ENCODE data around the gene MPZL2.
"Not testable (repeated sequence)": the region's sequence is repeated elsewhere in the genome, so short reads cannot be mapped to it uniquely, and the experiment has no call there.

MPZL2 gene

DNA sequence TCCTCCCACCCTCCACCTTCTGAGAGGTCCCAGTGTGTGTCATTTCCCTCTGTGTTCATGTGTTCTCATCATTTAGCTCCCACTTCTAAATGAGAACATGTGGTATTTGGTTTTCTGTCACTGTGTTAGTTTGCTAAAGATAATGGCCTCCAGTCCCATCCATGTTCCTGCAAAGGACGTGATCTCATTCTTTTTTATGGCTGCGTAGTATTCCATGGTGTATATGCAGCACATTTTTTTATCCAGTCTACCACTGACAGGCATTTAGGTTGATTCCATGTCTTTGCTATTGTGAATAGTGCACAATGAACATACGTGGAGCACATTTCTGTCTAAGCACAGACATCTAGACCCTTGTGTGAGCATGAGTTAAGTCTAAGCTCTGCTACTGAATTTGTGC, 46.2 kb upstream of the MPZL2 start:
- H3K36me3 Mint-ChIP-seq (ENCODE audit: low read depth), result no peaks in the 10 kb centered on the region
- no peak overlapping the region for H3K4me3 Mint-ChIP-seq
- H3K4me1 Mint-ChIP-seq, result peaks cover 8% of the 10 kb centered on the region
- H3K9me3 Mint-ChIP-seq, result no peaks in the 10 kb centered on the region
- H3K27ac Mint-ChIP-seq, result no peak overlapping the region
- TF ChIP-seq, protein P1, sequence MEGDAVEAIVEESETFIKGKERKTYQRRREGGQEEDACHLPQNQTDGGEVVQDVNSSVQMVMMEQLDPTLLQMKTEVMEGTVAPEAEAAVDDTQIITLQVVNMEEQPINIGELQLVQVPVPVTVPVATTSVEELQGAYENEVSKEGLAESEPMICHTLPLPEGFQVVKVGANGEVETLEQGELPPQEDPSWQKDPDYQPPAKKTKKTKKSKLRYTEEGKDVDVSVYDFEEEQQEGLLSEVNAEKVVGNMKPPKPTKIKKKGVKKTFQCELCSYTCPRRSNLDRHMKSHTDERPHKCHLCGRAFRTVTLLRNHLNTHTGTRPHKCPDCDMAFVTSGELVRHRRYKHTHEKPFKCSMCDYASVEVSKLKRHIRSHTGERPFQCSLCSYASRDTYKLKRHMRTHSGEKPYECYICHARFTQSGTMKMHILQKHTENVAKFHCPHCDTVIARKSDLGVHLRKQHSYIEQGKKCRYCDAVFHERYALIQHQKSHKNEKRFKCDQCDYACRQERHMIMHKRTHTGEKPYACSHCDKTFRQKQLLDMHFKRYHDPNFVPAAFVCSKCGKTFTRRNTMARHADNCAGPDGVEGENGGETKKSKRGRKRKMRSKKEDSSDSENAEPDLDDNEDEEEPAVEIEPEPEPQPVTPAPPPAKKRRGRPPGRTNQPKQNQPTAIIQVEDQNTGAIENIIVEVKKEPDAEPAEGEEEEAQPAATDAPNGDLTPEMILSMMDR (IDR thresholded peaks at IDR 0.05; ENCODE audit: unreplicated experiment in 3 of 3), result no peak
- H3K27me3 Mint-ChIP-seq (ENCODE audit: low read depth), result peaks cover 20% of the 10 kb centered on the region

DNA sequence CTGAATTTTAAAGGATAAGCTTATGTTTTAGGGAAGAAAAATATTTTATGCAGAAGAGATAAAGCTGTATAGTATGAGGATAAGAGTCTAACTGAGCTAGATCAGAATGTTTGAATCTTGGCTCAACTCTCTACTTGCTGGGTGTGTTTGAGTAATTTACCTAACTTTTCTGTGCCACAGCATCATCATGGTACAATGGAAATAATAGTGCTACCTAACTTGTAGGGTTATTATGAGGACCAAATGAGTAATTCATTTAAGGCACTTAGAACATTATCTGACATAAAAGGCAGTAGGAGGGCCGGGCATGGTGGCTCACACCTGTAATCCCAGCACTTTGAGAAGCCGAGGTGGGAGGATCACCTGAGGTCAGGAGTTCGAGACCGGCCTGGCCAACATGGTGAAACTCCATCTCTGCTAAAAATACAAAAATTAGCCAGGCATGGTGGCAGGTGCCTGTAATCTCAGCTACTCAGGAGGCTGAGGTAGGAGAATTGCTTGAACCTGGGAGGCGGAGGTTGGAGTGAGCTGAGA, 45.0 kb upstream of the MPZL2 start:
- not testable (repeated sequence) for H3K9me3 Mint-ChIP-seq; H3K4me3 Mint-ChIP-seq; H3K27ac Mint-ChIP-seq; H3K4me1 Mint-ChIP-seq; H3K36me3 Mint-ChIP-seq (ENCODE audit: low read depth)
- peaks cover 25% of the 10 kb centered on the region for H3K27me3 Mint-ChIP-seq (ENCODE audit: low read depth)

DNA sequence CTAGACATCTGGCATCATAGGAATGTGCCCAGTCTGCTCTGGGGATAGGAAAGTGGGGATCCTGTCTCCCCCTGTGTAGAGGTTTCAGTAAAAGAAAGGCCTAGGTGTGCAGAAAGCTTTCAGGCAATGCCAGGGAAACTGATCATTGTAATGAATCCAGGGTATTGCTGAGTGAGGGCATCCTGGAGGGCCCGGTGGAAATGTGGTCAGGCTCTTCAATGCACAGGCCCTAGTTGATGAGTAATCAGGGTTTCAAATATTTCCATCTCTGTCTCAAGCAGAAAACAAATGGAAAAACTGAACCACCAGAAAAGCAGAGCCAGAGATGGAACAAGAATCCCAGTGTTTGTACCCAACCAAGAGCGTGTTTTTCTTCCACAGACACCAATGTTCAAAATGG, 42.5 kb upstream of the MPZL2 start:
- TF ChIP-seq, protein P1 (IDR thresholded peaks at IDR 0.05; ENCODE audit: unreplicated experiment in 3 of 3), result no peak
- Mint-ChIP-seq H3K4me3 (no peak overlapping the region), H3K27me3 (ENCODE audit: low read depth) (peaks cover 36% of the 10 kb centered on the region), H3K36me3 (ENCODE audit: low read depth) (no peaks in the 10 kb centered on the region), H3K27ac (no peak overlapping the region), H3K9me3 (no peaks in the 10 kb centered on the region), H3K4me1 (no peaks in the 10 kb centered on the region)

DNA sequence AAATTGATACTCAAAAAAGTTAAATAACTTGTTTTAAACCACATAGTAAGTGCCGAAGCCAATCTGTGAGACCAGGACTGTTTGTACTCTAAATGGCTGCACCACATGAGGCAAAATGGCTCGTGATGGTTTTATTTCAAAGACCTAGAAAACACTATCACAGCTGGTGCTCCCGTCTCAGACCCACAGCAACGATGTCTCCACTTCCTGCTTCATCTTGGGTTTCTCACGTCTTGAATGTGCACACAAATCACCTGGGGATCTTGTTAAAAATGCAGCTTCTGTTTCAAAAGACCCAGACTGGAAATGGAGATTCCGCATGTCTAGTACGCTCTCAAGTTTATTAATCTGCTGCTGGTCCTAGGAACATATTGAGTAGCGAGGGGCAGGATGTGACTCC, 41.6 kb upstream of the MPZL2 start:
- H3K27ac Mint-ChIP-seq, result no peak overlapping the region
- H3K36me3 Mint-ChIP-seq (ENCODE audit: low read depth), result no peaks in the 10 kb centered on the region
- H3K27me3 Mint-ChIP-seq (ENCODE audit: low read depth), result peaks cover 44% of the 10 kb centered on the region
- no peak overlapping the region for H3K4me3 Mint-ChIP-seq
- TF ChIP-seq, protein P1 (IDR thresholded peaks at IDR 0.05; ENCODE audit: unreplicated experiment in 3 of 3), result no peak
- no peaks in the 10 kb centered on the region for H3K9me3 Mint-ChIP-seq
- H3K4me1 Mint-ChIP-seq, result no peaks in the 10 kb centered on the region

DNA sequence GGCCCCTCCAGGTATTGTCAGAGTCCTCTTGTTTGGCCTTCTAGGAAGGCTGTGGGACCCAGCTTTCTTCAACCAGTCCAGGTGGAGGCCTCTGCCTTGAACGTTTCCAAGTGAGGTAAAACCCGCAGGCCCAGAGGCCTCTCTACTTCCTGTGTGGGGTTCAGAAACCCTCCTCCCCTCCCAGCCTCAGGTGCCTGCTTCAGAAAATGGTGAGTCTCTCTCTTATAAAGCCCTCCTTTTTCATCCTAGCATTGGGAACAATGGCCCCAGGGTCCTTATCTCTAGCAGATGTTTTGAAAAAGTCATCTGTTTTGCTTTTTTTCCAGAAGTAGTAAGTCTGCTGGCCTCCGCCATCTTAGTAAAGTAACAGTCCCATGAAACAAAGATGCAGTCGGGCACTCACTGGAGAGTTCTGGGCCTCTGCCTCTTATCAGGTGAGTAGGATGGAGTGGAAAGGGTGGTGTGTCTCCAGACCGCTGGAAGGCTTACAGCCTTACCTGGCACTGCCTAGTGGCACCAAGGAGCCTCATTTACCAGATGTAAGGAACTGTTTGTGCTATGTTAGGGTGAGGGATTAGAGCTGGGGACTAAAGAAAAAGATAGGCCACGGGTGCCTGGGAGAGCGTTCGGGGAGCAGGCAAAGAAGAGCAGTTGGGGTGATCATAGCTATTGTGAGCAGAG, 40.6 kb upstream of the MPZL2 start, which contains the start of gene CD3E:
TSS of gene CD3E (plus strand) at position 163 of the 681 bp plus-strand sequence. CDS start at position 386, 223 bp downstream.
- Mint-ChIP-seq H3K9me3 (no peaks in the 10 kb centered on the region), H3K4me1 (no peaks in the 10 kb centered on the region), H3K27ac (no peak within 1 kb of the TSS), H3K36me3 (ENCODE audit: low read depth) (no peaks in the 10 kb centered on the region), H3K4me3 (no peak within 1 kb of the TSS), H3K27me3 (ENCODE audit: low read depth) (peaks cover 51% of the 10 kb centered on the region)
- TF ChIP-seq, protein P1 (IDR thresholded peaks at IDR 0.05; ENCODE audit: unreplicated experiment in 3 of 3), result no peak

DNA sequence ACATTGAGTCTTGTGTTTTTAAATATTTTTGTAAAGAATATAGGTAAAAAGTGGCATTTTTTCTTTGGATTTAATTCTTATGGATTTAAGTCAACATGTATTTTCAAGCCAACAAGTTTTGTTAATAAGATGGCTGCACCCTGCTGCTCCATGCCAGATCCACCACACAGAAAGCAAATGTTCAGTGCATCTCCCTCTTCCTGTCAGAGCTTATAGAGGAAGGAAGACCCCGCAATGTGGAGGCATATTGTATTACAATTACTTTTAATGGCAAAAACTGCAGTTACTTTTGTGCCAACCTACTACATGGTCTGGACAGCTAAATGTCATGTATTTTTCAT, 40.1 kb upstream of the MPZL2 start:
- Mint-ChIP-seq H3K27me3 (ENCODE audit: low read depth) (peaks cover 51% of the 10 kb centered on the region), H3K36me3 (ENCODE audit: low read depth) (no peaks in the 10 kb centered on the region)

More for the DNA sequence above, 40.1 kb upstream of the MPZL2 start:
- no peak overlapping the region for H3K4me3 Mint-ChIP-seq
- H3K27ac Mint-ChIP-seq, result no peak overlapping the region
- H3K9me3 Mint-ChIP-seq, result no peaks in the 10 kb centered on the region
- no peaks in the 10 kb centered on the region for H3K4me1 Mint-ChIP-seq
- TF ChIP-seq, protein P1 (IDR thresholded peaks at IDR 0.05; ENCODE audit: unreplicated experiment in 3 of 3), result no peak

All from nephron (organoid).